GM19467 (cell line): Measurements from ENCODE around the gene RWDD1.
A peak's percentile ranks its signal among the peaks of the same experiment; 100 is the strongest.

Experiments used
- ATAC-seq: cut with Tn5 transposase; IDR thresholded peaks from one replicate; pipeline ENCODE4 v1.9.1; 2021; ENCODE audit warnings: mild to moderate bottlenecking, moderate library complexity; ENCODE audit not compliant: unreplicated experiment

Gene RWDD1

GRCh38 chr6:116570856-116571682 lies at the start of gene RWDD1:
TSS of gene RWDD1 (plus strand) at chr6:116571504. CDS start at chr6:116571583, 79 bp downstream.
- peak; percentile 95 for ATAC-seq

- ATAC-seq, result no peak
Measured at GRCh38 chr6:116522896-116523295, 48.4 kb upstream of the RWDD1 start.

- no peak for ATAC-seq
Measured at GRCh38 chr6:116524236-116524635, 47.1 kb upstream of the RWDD1 start.

GRCh38 chr6:116528133-116528532 lies 43.2 kb upstream of the RWDD1 start:
- ATAC-seq, result no peak

- ATAC-seq, result no peak
Measured at GRCh38 chr6:116528780-116529179, 42.5 kb upstream of the RWDD1 start.

- no peak for ATAC-seq
Measured at GRCh38 chr6:116529466-116530290, 41.6 kb upstream of the RWDD1 start.

- ATAC-seq, result no peak
Measured at GRCh38 chr6:116530436-116530835, 40.9 kb upstream of the RWDD1 start.

- peak; percentile 89 for ATAC-seq
Measured at GRCh38 chr6:116531675-116532570, 39.4 kb upstream of the RWDD1 start.

- no peak for ATAC-seq
Measured at GRCh38 chr6:116533233-116533957, 37.9 kb upstream of the RWDD1 start.

GRCh38 chr6:116535109-116535508 lies 36.2 kb upstream of the RWDD1 start:
- ATAC-seq, result no peak

- no peak for ATAC-seq
Measured at GRCh38 chr6:116536216-116536621, 35.1 kb upstream of the RWDD1 start.

GRCh38 chr6:116542426-116542825 lies 28.9 kb upstream of the RWDD1 start:
- no peak for ATAC-seq

GRCh38 chr6:116543149-116543548 lies 28.2 kb upstream of the RWDD1 start:
- no peak for ATAC-seq

- no peak for ATAC-seq
Measured at GRCh38 chr6:116545651-116546050, 25.7 kb upstream of the RWDD1 start, which contains the start of gene TRAPPC3L. TSS of gene TRAPPC3L (minus strand) at chr6:116545684. CDS start at chr6:116545514, 170 bp downstream.

- no peak for ATAC-seq
Measured at GRCh38 chr6:116547358-116547757, 23.9 kb upstream of the RWDD1 start.

GRCh38 chr6:116550796-116551195 lies 20.5 kb upstream of the RWDD1 start:
- ATAC-seq, result no peak

- ATAC-seq, result no peak
Measured at GRCh38 chr6:116553451-116553850, 17.9 kb upstream of the RWDD1 start, which contains the start of gene CALHM4. TSS of gene CALHM4 (plus strand) at chr6:116553751. CDS start at chr6:116553794, 43 bp downstream.

GRCh38 chr6:116556065-116556464 lies 15.2 kb upstream of the RWDD1 start:
- ATAC-seq, result no peak

- ATAC-seq, result no peak
Measured at GRCh38 chr6:116556814-116557415, 14.4 kb upstream of the RWDD1 start.

GRCh38 chr6:116557893-116558292 lies 13.4 kb upstream of the RWDD1 start:
- ATAC-seq, result no peak
